Astrocyte of the spinal cord (primary cell): ENCODE measurements around the gene C1orf35.

ENCODE experiments used
- DNase-seq: peaks from one replicate; pipeline ENCODE4 v3.0.0; 2011; ENCODE audit warnings: low read depth, low spot score
- H3K4me3 ChIP-seq: 2 replicates; pipeline ENCODE4 v1.5.1; 2011; ENCODE audit warnings: low read depth, mild to moderate bottlenecking, low read length, moderate library complexity
- in situ Hi-C: cut with HindIII; loops from 2 replicates; pipeline ENCODE4 v1.10.0; 2017; ENCODE audit warnings: low sequenced_read_pairs
- TF ChIP-seq, protein P1 (sequence below): IDR thresholded peaks from 2 replicates; pipeline ENCODE4 v1.5.1; 2012; ENCODE audit warnings: low read depth, mild to moderate bottlenecking, low read length, inconsistent platforms

Gene C1orf35

DNA sequence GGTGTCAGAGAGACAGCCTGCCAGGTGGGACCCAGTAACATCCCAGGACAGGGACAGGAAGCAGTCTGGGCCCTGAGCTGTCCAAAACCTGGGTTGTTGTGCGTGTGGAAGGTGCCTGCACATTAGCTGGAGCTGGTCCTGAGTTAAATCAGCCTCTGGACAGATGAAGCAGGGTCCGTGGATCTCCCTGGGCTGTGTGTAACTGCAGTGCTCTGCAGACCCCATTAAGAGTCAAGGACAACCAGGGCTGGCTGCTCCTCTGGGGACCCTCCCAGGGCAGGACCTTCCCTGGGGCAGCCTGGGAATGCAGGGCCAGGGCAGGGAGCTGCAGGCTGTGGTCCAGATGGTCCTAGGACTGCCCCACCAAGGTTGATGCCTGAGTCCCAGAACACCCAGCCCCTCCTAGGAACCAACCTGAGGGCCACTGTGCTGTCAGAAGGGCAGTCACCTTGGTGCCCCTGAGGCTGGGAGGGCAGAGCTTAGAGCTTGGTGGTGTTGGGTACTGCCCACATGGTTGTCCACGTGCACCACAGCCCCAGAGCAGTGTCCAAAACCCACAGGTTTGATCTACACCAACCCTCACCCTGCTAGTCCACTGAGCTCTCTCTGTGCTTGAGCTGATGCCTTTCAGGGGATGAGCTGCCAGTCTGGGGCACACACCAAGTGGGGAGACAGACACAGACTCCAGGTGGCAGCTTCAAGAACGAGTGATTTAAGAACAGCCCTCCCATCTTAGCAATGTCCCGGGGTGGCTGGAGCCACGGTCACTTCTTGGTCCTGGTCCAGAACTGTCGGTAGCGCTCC is 3.1 kb upstream of the C1orf35 start:
- in situ Hi-C loops, result no loop called here
- no peak for DNase-seq
- TF ChIP-seq, protein P1, sequence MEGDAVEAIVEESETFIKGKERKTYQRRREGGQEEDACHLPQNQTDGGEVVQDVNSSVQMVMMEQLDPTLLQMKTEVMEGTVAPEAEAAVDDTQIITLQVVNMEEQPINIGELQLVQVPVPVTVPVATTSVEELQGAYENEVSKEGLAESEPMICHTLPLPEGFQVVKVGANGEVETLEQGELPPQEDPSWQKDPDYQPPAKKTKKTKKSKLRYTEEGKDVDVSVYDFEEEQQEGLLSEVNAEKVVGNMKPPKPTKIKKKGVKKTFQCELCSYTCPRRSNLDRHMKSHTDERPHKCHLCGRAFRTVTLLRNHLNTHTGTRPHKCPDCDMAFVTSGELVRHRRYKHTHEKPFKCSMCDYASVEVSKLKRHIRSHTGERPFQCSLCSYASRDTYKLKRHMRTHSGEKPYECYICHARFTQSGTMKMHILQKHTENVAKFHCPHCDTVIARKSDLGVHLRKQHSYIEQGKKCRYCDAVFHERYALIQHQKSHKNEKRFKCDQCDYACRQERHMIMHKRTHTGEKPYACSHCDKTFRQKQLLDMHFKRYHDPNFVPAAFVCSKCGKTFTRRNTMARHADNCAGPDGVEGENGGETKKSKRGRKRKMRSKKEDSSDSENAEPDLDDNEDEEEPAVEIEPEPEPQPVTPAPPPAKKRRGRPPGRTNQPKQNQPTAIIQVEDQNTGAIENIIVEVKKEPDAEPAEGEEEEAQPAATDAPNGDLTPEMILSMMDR, result no peak
- no peak overlapping the region for H3K4me3 ChIP-seq

DNA sequence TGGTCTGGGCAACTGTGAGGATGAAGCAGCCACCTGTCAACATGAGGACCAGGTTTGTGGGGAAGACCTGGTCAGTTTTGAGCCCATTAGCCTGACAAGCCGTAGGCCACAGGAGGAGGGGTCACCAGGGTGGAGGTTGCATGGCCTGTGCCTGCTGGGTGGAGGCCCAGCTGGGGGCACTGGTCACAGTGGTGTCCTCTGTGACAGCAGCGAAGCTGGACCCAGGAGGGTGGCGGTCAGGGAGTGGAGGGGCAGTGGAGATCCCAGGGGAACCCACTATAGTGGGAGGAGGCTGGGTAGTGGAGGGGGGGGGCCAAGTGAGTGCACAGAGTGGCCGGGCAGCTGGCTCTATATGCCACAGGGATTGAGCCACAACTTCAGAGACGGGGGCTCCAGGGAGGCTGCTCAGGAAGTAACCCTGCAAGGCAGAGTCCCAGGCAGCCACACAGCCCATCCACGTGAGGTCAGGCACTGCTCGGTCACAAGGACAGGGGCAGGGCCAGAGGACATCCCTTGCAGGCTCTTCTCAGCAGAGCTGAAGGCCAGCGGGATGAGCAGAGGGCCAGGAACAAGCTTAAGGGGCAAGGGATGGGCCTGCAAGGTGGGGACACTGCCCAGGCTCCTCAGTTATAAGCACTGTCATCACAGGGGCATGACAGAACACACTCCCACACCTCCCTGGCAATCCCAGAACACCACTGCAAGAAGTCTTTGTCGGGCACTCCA is 2.3 kb upstream of the C1orf35 start:
- TF ChIP-seq, protein P1, result no peak
- H3K4me3 ChIP-seq, result no peak overlapping the region
- in situ Hi-C loops, result no loop called here
- no peak for DNase-seq

DNA sequence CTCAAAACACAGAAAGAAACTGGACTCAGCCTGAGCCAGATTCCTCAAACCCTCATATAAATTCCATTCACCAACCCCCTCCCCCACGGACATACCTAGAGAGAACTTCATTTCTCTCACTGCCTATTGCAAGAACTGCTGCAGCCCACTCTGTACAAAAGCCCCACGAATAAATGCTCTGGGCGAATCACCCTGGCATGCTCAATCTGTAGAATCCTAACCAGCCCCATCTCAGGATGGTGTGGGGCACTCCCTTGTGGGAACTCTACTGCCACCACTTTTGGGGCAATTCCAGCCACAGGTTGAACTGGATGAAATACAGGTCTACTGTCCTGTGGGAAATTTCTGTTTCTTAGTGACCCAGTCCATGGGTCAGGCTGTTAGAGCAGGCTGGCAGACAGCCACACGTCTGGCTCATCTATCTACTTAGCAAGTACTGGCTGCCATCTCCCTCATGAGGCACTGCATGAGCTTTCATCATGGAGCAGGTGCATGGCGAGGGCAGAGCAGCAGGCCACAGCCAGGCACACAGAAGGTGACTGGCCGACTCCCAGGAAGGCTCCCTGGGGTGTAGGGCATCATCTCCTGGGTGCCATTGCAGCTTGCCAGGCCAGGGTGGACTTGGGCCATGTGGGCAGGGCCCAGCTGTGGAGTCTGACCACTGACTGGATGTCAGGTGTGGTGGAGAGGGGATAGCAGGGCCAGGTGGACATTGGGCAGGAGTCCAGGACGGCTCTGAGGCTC is 1.6 kb upstream of the C1orf35 start:
- H3K4me3 ChIP-seq, result no peak overlapping the region
- no peak for DNase-seq
- TF ChIP-seq, protein P1, result no peak
- in situ Hi-C loops, result no loop called here

DNA sequence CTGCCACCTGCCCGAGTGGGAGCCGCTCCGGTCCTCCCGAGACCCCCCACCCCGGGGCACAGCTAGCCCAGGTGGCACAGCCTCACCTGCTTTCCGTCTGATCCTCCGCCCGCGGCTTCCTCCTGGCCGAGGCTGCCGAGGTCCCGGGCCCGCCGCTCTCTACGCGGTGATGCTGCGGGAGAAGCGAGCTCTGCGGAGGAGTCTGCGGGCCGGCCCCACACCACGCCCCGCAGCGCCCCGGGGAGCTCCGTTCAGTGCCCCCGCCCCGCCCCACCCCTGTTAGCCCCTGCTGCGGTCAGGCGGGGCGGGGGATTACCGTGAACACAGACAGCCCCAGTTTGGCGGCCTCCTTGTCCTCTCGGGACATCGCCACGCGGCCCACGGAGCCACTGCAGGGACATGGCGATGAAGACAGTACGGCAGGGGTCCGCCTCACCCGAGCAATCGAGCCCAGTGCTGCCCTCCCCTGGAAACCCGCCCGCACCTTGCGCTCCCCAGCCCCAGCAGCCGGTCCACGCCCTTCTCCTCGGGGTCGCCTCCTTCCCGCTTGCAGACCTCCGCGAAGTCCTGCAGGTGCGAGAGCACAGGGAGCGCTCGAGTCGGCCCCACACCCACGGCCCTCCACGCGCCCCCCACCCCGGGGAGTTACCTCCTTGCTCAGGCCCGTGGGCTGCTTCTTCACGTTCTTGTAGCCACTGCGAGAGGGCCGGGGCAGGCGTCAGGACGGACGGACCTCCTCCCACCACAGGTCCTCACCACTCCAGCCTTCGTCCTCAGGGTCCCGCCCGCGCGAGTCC is 933 bp downstream of the C1orf35 start:
- DNase-seq, result no peak
- TF ChIP-seq, protein P1, result peak; percentile 28
- in situ Hi-C loops, result no loop called here
- peak overlapping the region; percentile 75 for H3K4me3 ChIP-seq

DNA sequence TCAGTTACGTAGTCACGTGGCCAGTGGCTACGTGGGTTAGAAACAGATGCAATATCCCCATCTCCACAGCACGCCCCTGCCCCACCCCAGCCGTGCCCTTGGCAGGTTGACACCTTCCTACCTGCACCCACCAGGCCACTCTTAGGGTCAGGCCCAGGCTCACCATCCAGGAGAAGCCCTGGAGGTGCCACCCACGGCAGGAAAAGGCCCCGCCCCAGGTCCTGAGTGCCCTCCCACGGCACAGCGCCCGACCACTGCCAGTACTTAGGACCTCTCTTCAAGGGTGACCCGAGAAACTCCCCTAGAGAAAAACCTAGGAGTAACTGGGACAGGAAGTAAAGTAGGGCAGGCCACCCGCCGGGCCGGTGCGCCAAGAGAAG is 1.5 kb downstream of the C1orf35 start:
- H3K4me3 ChIP-seq, result peak overlapping the region; percentile 75
- no peak for DNase-seq
- TF ChIP-seq, protein P1, result no peak
- in situ Hi-C loops, result no loop called here
